ENCODE data around the gene LRIT3.

The LRIT3 gene

GRCh38 chr4:109861271-109861670 is 13.4 kb downstream of the LRIT3 start:
- DNase-seq, result no peak
- Histone ChIP-seq H3K9me3 (no peaks in the 10 kb centered on the region), H3K27me3 (no peaks in the 10 kb centered on the region), H3K36me3 (no peaks in the 10 kb centered on the region), H3K4me1 (no peaks in the 10 kb centered on the region), H3K4me3 (ENCODE audit: low read depth, low read length) (no peak overlapping the region)
- no peak for TF ChIP-seq CTCF (IDR thresholded peaks at IDR 0.05; ENCODE audit: low read depth, low read length)

- DNase-seq, result no peak
- H3K27me3 ChIP-seq, result no peaks in the 10 kb centered on the region
- H3K4me1 ChIP-seq, result no peaks in the 10 kb centered on the region
- no peak for TF ChIP-seq CTCF (IDR thresholded peaks at IDR 0.05; ENCODE audit: low read depth, low read length)
- no peak overlapping the region for H3K4me3 ChIP-seq (ENCODE audit: low read depth, low read length)
- H3K36me3 ChIP-seq, result no peaks in the 10 kb centered on the region
- no peaks in the 10 kb centered on the region for H3K9me3 ChIP-seq
Measured at GRCh38 chr4:109861916-109862511, 14.1 kb downstream of the LRIT3 start.

GRCh38 chr4:109864134-109864533 is 16.2 kb downstream of the LRIT3 start:
- TF ChIP-seq CTCF (IDR thresholded peaks at IDR 0.05; ENCODE audit: low read depth, low read length), result no peak
- no peak overlapping the region for H3K4me3 ChIP-seq (ENCODE audit: low read depth, low read length)
- no peaks in the 10 kb centered on the region for H3K4me1 ChIP-seq
- no peaks in the 10 kb centered on the region for H3K36me3 ChIP-seq
- DNase-seq, result no peak
- no peaks in the 10 kb centered on the region for H3K9me3 ChIP-seq
- H3K27me3 ChIP-seq, result no peaks in the 10 kb centered on the region

- no peaks in the 10 kb centered on the region for H3K27me3 ChIP-seq
- no peak for DNase-seq
- no peaks in the 10 kb centered on the region for H3K9me3 ChIP-seq
- H3K36me3 ChIP-seq, result no peaks in the 10 kb centered on the region
- H3K4me3 ChIP-seq (ENCODE audit: low read depth, low read length), result no peak overlapping the region
- TF ChIP-seq CTCF (IDR thresholded peaks at IDR 0.05; ENCODE audit: low read depth, low read length), result no peak
- no peaks in the 10 kb centered on the region for H3K4me1 ChIP-seq
Measured at GRCh38 chr4:109870061-109870460, 22.2 kb downstream of the LRIT3 start.

- no peak for DNase-seq
- TF ChIP-seq CTCF (IDR thresholded peaks at IDR 0.05; ENCODE audit: low read depth, low read length), result no peak
- Histone ChIP-seq H3K4me1 (no peaks in the 10 kb centered on the region), H3K27me3 (no peaks in the 10 kb centered on the region), H3K9me3 (no peaks in the 10 kb centered on the region), H3K36me3 (no peaks in the 10 kb centered on the region), H3K4me3 (ENCODE audit: low read depth, low read length) (no peak overlapping the region)
Measured at GRCh38 chr4:109872065-109872464, 24.2 kb downstream of the LRIT3 start.

GRCh38 chr4:109872950-109873656 is 25.2 kb downstream of the LRIT3 start:
- TF ChIP-seq CTCF (IDR thresholded peaks at IDR 0.05; ENCODE audit: low read depth, low read length), result no peak

More at GRCh38 chr4:109872950-109873656, 25.2 kb downstream of the LRIT3 start:
- H3K36me3 ChIP-seq, result no peaks in the 10 kb centered on the region
- no peaks in the 10 kb centered on the region for H3K27me3 ChIP-seq
- no peak overlapping the region for H3K4me3 ChIP-seq (ENCODE audit: low read depth, low read length)
- DNase-seq, result no peak
- H3K9me3 ChIP-seq, result no peaks in the 10 kb centered on the region
- no peaks in the 10 kb centered on the region for H3K4me1 ChIP-seq

Measured in BE2C (cell line).